Activated T-cell treated with anti-CD3 and anti-CD28 coated beads, Interleukin-2, amount 50 U/mL, for 1 hour (primary cell): ENCODE measurements around the gene UBE2K.
"Not testable (repeated sequence)": the region's sequence is repeated elsewhere in the genome, so short reads cannot be mapped to it uniquely, and the experiment has no call there.

Source experiments
- DNase-seq: peaks from one replicate; pipeline ENCODE4 v3.0.0-alpha.2; 2020

Gene UBE2K

DNA sequence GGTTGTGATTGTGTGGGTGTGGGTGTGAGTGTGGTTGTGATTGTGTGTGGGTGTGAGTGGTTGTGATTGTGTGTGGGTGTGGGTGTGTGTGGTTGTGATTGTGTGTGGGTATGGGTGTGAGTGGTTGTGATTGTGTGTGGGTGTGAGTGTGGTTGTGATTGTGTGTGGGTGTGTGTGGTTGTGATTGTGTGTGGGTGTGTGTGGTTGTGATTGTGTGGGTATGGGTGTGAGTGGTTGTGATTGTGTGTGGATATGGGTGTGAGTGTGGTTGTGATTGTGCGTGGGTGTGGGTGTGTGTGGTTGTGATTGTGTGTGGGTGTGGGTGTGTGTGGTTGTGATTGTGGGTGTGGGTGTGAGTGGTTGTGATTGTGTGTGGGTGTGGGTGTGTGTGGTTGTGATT, 115.1 kb downstream of the UBE2K start:
- DNase-seq = not testable (repeated sequence)

DNA sequence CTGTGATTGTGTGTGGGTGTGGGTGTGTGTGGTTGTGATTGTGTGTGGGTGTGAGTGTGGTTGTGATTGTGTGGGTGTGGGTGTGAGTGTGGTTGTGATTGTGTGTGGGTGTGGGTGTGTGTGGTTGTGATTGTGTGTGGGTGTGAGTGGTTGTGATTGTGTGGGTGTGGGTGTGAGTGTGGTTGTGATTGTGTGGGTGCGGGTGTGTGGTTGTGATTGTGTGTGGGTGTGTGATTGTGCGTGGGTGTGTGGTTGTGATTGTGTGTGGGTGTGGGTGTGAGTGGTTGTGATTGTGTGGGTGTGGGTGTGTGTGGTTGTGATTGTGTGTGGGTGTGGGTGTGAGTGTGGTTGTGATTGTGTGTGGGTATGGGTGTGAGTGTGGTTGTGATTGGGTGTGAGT, 115.8 kb downstream of the UBE2K start:
- not testable (repeated sequence) for DNase-seq

DNA sequence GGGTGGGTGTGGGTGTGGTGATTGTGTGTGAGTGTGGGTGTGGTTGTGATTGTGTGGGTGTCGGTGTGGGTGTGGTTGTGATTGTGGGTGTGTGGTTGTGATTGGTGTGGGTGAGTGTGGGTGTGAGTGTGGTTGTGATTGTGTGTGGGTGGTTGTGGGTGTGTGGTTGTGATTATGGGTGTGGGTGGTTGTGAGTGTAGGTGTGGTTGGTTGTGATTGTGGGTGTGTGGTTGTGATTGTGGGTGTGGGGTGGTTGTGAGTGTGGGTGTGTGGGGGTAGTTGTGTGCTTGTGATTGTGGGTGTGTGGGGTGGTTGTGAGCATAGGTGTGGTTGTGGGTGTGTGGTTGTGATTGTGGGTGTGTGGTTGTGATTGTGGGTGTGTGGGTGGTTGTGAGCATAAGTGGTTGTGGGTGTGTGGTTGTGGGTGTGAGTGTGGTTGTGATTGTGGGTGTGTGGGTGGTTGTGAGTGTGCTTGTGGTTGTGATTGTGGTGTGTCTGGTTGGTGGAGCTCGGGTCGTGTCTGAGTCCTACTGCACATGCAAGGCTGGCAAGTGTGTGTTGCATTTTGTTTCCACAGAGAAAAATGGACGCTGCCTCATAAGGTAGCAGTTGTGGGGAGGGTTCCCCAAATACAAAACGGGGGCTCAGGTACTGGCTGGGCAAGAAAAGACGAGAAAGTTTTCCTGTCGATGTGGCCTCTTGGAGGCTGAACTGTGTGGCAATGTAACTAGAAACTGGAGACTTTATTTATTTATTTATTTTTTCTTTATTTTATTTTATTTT, 116.7 kb downstream of the UBE2K start:
- DNase-seq = no peak

DNA sequence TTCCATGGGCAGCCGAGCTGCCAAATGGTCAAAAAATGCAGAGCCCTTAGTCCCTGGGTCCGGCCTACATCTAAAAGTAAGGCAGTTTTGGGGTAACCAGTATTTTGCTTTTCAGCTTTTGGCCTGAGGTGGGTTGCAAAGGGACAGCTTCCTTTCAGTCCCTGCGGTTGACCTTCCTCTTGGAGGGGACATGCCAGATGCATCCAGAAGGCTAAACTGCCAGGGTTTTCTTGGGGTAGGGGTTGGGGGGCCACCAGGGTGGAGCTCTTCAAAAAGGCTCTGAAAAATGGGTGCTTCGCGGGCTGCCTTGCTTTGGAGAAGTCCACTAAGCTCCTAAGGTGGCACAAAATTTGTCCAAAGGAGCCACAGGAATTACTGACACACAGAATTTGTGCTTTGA, 120.7 kb downstream of the UBE2K start:
- no peak for DNase-seq

DNA sequence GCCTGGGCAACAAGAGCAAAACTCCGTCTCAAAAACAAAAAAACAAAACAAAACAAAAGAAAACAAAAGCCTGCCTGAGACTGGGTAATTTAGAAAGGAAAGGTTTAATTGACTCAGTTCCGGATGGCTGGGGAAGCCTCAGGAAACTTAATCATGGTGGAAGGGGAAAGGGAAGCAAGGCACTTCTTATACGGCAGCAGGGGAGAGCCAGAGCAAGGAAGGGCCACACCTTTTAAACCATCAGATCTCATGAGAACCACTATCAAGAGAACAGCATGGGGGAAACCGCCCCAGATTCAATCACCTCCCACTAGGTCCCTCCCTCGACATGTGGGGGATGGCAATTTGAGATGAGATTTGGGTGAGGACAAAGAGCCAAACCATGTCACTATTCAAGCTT, 122.2 kb downstream of the UBE2K start:
- no peak for DNase-seq

DNA sequence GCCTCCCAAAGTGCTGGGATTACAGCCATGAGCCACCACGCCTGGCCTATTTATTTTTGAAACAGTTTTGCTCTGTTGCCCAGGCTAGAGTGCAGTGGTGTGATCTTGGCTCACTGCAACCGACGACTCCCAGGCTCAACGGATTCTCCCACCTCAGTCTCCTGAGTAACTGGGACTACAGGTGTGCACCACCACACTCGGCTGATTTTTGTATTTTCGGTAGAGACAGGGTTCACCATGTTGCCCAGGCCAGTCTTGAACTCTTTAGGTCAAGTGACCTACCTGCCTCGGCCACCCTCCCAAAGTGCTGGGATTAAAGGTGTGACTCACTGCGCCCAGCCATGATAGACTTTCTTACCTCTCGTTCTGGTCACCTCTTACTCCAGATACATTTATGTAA, 124.0 kb downstream of the UBE2K start:
- DNase-seq = no peak

DNA sequence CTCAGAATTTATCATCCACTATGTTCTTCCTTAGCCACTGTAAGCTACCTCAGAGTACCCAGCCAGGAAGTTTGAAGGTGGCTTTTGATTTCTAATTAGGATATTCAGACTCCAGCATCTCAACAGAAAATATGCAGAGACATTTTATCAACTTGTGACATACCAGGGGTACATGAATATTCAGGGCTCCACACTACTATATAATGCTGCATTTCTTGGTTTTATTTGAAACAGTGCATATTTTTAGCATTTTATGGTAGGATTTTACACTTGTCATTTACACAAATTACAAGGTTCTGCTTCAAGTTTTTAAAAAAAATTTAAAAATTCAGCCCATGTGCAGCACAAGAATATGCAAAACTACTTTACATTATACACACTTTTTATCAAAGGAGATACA, 124.7 kb downstream of the UBE2K start:
- DNase-seq = no peak

DNA sequence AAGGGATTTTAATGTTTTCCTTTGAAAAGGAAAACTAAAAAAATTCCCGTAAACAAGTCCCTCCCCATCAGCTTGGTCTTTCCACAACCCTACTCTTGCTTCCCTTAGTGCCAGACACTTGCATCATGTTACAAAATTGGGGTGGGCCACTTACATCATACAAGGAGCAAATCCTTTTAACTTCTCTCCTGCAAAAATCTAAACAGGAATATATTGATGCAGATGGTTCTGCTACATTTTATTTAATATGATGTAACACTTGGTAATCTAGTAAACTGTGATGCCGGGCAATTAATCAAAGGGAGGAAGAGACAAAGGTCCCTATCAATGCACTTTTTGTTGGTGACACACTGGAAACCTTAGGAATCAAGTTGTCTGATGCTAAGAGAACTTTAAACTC, 125.3 kb downstream of the UBE2K start:
- DNase-seq = no peak

DNA sequence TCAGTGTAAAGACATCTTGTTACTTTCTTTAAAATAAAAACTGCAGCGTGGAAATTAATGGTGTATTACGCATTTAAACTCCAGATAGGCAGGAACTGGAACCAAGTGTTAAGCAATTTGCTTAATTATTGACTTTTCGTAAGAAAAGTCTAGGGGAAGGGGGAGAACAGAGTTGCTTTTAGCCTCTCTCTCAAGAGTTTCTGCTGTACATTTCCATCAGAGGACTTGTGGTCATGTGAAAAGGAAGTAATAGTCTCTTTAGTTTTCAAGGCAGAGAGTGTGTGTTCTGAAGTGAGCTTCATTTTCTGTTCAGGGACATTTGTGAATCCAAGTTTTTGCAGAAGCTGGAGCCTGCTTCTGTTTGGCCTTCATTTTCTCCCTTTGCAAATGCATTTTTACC, 127.2 kb downstream of the UBE2K start:
- no peak for DNase-seq

DNA sequence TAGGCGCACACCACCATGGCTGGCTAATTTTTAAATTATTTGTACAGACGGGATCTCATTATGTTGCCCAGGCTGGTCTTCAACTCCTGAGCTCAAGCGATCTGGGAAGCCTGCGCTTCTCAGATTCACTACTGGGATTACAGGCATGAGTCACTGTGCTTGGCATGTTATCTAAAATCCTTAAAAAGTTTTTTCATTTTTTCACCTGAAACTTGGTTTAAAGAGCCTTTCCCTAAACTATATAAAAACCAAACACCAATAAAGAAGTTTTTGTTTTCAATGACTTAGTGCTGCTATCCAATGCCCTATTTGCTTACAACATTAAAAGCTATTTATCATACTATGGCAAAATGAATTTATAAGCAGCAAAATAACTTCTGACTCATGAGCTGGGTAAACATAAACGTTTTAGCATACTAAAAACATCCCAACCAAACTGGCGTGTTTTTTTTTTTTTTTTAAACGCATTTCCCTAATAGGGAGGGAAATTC, 127.8 kb downstream of the UBE2K start:
- DNase-seq = no peak
